RWPE2 (cell line): ENCODE data around the gene SLC7A1.

Experiments used
- ATAC-seq: fragments of 200-7000 bp; cut with Tn5 transposase; 3 replicates; pipeline ENCODE4 v1.9.1; 2021; ENCODE audit warnings: low read depth
- DNase-seq: peaks from one replicate; pipeline ENCODE4 v3.0.0-alpha.2; 2020; ENCODE audit warnings: low spot score
- H3K27ac ChIP-seq: fragments of 450-650 bp; 2 replicates; pipeline ENCODE4 v1.5.1; 2017; ENCODE audit warnings: mild to moderate bottlenecking; ENCODE audit not compliant: poor library complexity, severe bottlenecking
- H3K27me3 ChIP-seq: fragments of 250-450 bp; sonication (Bioruptor Pico); 2 replicates; pipeline ENCODE4 v1.5.1; 2021; ENCODE audit warnings: mild to moderate bottlenecking, moderate library complexity; ENCODE audit not compliant: insufficient read depth, poor library complexity, severe bottlenecking
- H3K36me3 ChIP-seq: fragments of 250-450 bp; sonication (Bioruptor Pico); 2 replicates; pipeline ENCODE4 v1.5.1; 2020; ENCODE audit warnings: low read depth, mild to moderate bottlenecking, moderate library complexity
- H3K4me1 ChIP-seq: fragments of 250-450 bp; sonication (Bioruptor Pico); 2 replicates; pipeline ENCODE4 v1.5.1; 2021; ENCODE audit warnings: mild to moderate bottlenecking, moderate library complexity; ENCODE audit not compliant: insufficient read depth, poor library complexity, severe bottlenecking
- H3K4me3 ChIP-seq: fragments of 250-450 bp; sonication (Bioruptor Pico); 2 replicates; pipeline ENCODE4 v1.5.1; 2021; ENCODE audit warnings: mild to moderate bottlenecking, moderate library complexity; ENCODE audit not compliant: severe bottlenecking
- H3K9me3 ChIP-seq: fragments of 250-450 bp; sonication (Bioruptor Pico); 2 replicates; pipeline ENCODE4 v1.5.1; 2021; ENCODE audit warnings: mild to moderate bottlenecking, moderate library complexity; ENCODE audit not compliant: severe bottlenecking
- CTCF ChIP-seq: fragments of 450-650 bp; IDR thresholded peaks from one replicate; pipeline ENCODE4 v1.5.1; 2017; ENCODE audit warnings: mild to moderate bottlenecking, moderate library complexity; ENCODE audit not compliant: poor library complexity, severe bottlenecking

Gene SLC7A1

GRCh38 chr13:29587645-29588044 is 7.8 kb downstream of the SLC7A1 start:
- Histone ChIP-seq H3K4me1 (peaks cover 67% of the 10 kb centered on the region), H3K36me3 (peaks cover 45% of the 10 kb centered on the region), H3K27me3 (no peaks in the 10 kb centered on the region), H3K9me3 (no peaks in the 10 kb centered on the region), H3K27ac (peak overlapping the region; percentile 50), H3K4me3 (no peak overlapping the region)
- no peak for ATAC-seq
- no peak for TF ChIP-seq CTCF
- no peak for DNase-seq

GRCh38 chr13:29583073-29583785 is 12.3 kb downstream of the SLC7A1 start:
- H3K9me3 ChIP-seq: no peaks in the 10 kb centered on the region
- no peak for DNase-seq
- H3K4me3 ChIP-seq: no peak overlapping the region
- H3K27me3 ChIP-seq: no peaks in the 10 kb centered on the region
- peaks cover 29% of the 10 kb centered on the region for H3K4me1 ChIP-seq
- H3K36me3 ChIP-seq: peaks cover 23% of the 10 kb centered on the region
- no peak for TF ChIP-seq CTCF
- H3K27ac ChIP-seq: peak overlapping the region; percentile 54
- peak; percentile 88 for ATAC-seq

- DNase-seq (no peak), ATAC-seq (no peak)
- Histone ChIP-seq H3K4me3 (no peak overlapping the region), H3K9me3 (no peaks in the 10 kb centered on the region), H3K27ac (no peak overlapping the region), H3K4me1 (peaks cover 25% of the 10 kb centered on the region), H3K27me3 (no peaks in the 10 kb centered on the region), H3K36me3 (peaks cover 12% of the 10 kb centered on the region)
- no peak for TF ChIP-seq CTCF
Observed at GRCh38 chr13:29582171-29582570, 13.3 kb downstream of the SLC7A1 start.

GRCh38 chr13:29581666-29582065 is 13.8 kb downstream of the SLC7A1 start:
- TF ChIP-seq CTCF: no peak
- H3K9me3 ChIP-seq: no peaks in the 10 kb centered on the region
- H3K27me3 ChIP-seq: no peaks in the 10 kb centered on the region
- H3K4me1 ChIP-seq: peaks cover 25% of the 10 kb centered on the region
- H3K27ac ChIP-seq: no peak overlapping the region
- no peak overlapping the region for H3K4me3 ChIP-seq
- DNase-seq: no peak
- H3K36me3 ChIP-seq: peaks cover 7% of the 10 kb centered on the region
- ATAC-seq: no peak

- no peak for ATAC-seq
- Histone ChIP-seq H3K4me3 (no peak overlapping the region), H3K36me3 (peaks cover 3% of the 10 kb centered on the region)
Observed at GRCh38 chr13:29579094-29579493, 16.4 kb downstream of the SLC7A1 start.

More at GRCh38 chr13:29579094-29579493, 16.4 kb downstream of the SLC7A1 start:
- H3K9me3 ChIP-seq: no peaks in the 10 kb centered on the region
- DNase-seq: no peak
- no peaks in the 10 kb centered on the region for H3K27me3 ChIP-seq
- H3K4me1 ChIP-seq: peaks cover 15% of the 10 kb centered on the region
- TF ChIP-seq CTCF: no peak
- no peak overlapping the region for H3K27ac ChIP-seq
